Activated CD8-positive, alpha-beta T cell treated with anti-CD3 and anti-CD28 coated beads for 36 hours (primary cell): ENCODE results near the gene CTDSP2. TPM values are rescaled to one million over a fixed set of nuclear protein-coding genes. Genes with fewer than 3 reads are reported as not detected.

Experiments
- ATAC-seq: fragments of 200-7000 bp; cut with Tn5 transposase; one replicate; pipeline ENCODE4 v1.10.0; 2021; ENCODE audit warnings: mild to moderate bottlenecking, moderate library complexity
- CTCF ChIA-PET: fragments of 350-600 bp; sonication (Branson Sonifier 250); formaldehyde crosslinking; loops from one replicate; lab custom pipeline; 2021; ENCODE audit warnings: antibody characterized with exemption; lab: Charles Lee
- POLR2A ChIA-PET: fragments of 350-600 bp; sonication (Branson Sonifier 250); formaldehyde crosslinking; loops from one replicate; lab custom pipeline; 2021; ENCODE audit warnings: antibody characterized with exemption; lab: Charles Lee
- DNase-seq: peaks from one replicate; pipeline ENCODE4 v3.0.0-alpha.2; 2020
- H3K27ac Mint-ChIP-seq: one replicate; pipeline ENCODE4 v1.8.0; 2021; ENCODE audit warnings: mild to moderate bottlenecking, mixed read lengths
- H3K27me3 Mint-ChIP-seq: one replicate; pipeline ENCODE4 v1.8.0; 2021; ENCODE audit warnings: mixed read lengths
- H3K36me3 Mint-ChIP-seq: one replicate; pipeline ENCODE4 v1.8.0; 2021; ENCODE audit warnings: low read depth, mixed read lengths
- H3K4me1 Mint-ChIP-seq: one replicate; pipeline ENCODE4 v1.8.0; 2021; ENCODE audit warnings: low read depth, mixed read lengths
- H3K4me3 Mint-ChIP-seq: one replicate; pipeline ENCODE4 v1.8.0; 2021; ENCODE audit warnings: mild to moderate bottlenecking, moderate library complexity, mixed read lengths
- H3K9me3 Mint-ChIP-seq: one replicate; pipeline ENCODE4 v1.8.0; 2021; ENCODE audit warnings: mixed read lengths
- intact Hi-C: fragments of 100-400 bp; cut with micrococcal nuclease; formaldehyde crosslinking; loops from one replicate; pipeline ENCODE4 v1.10.0; 2022
- total RNA-seq, 2 experiments: library from RNA; stranded (reverse); gene quantifications; one replicate each; pipeline ENCODE4 v1.2.3, GENCODE V29; 2021
- TF ChIP-seq, protein P1 (sequence below): fragments of 200-600 bp; IDR thresholded peaks from one replicate; pipeline ENCODE4 v1.8.0; 2022; ENCODE audit warnings: antibody characterized with exemption, mild to moderate bottlenecking

The CTDSP2 gene
- total RNA-seq, 2 experiments from 2014 or later = 67.1 to 67.2 TPM

GRCh38 chr12:57893431-57894353, 47.2 kb upstream of the CTDSP2 start:
- Mint-ChIP-seq H3K27ac (no peak overlapping the region), H3K36me3 (no peaks in the 10 kb centered on the region), H3K9me3 (no peaks in the 10 kb centered on the region), H3K4me1 (peaks cover 46% of the 10 kb centered on the region), H3K27me3 (peaks cover 1% of the 10 kb centered on the region), H3K4me3 (no peak overlapping the region)
- DNase-seq = no peak
- TF ChIP-seq, protein P1, sequence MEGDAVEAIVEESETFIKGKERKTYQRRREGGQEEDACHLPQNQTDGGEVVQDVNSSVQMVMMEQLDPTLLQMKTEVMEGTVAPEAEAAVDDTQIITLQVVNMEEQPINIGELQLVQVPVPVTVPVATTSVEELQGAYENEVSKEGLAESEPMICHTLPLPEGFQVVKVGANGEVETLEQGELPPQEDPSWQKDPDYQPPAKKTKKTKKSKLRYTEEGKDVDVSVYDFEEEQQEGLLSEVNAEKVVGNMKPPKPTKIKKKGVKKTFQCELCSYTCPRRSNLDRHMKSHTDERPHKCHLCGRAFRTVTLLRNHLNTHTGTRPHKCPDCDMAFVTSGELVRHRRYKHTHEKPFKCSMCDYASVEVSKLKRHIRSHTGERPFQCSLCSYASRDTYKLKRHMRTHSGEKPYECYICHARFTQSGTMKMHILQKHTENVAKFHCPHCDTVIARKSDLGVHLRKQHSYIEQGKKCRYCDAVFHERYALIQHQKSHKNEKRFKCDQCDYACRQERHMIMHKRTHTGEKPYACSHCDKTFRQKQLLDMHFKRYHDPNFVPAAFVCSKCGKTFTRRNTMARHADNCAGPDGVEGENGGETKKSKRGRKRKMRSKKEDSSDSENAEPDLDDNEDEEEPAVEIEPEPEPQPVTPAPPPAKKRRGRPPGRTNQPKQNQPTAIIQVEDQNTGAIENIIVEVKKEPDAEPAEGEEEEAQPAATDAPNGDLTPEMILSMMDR = no peak
- intact Hi-C loops = no loop called here
- ATAC-seq = no peak
- ChIA-PET POLR2A (interaction anchor here (0.8 to 8.9 kb wide), 6 partner anchors 9 to 61 kb away, joined by 3 to 70 read pairs (median 15); partner anchors contain the start of gene CTDSP2), CTCF (interaction anchor here (0.9 to 9.3 kb wide), 4 partner anchors 11 to 58 kb away, joined by 3 to 96 read pairs (median 48); partner anchors contain the start of gene CTDSP2)

- ATAC-seq (no peak), DNase-seq (no peak)
- no peaks in the 10 kb centered on the region for H3K9me3 Mint-ChIP-seq
- TF ChIP-seq, protein P1 = no peak
- CTCF ChIA-PET = interaction anchor here (1.1 to 9.3 kb wide), 3 partner anchors 11 to 57 kb away, joined by 4 to 96 read pairs (median 61); partner anchors contain the start of gene CTDSP2
- POLR2A ChIA-PET = interaction anchor here (5.0 to 8.9 kb wide), 2 partner anchors 9 to 46 kb away, joined by 25 to 70 read pairs; partner anchors contain the start of gene CTDSP2
- peaks cover 1% of the 10 kb centered on the region for H3K27me3 Mint-ChIP-seq
- no peaks in the 10 kb centered on the region for H3K36me3 Mint-ChIP-seq
- peaks cover 41% of the 10 kb centered on the region for H3K4me1 Mint-ChIP-seq
- intact Hi-C loops = no loop called here
- H3K27ac Mint-ChIP-seq = no peak overlapping the region
- no peak overlapping the region for H3K4me3 Mint-ChIP-seq
Measured at GRCh38 chr12:57892232-57892972, 45.9 kb upstream of the CTDSP2 start.

DNA sequence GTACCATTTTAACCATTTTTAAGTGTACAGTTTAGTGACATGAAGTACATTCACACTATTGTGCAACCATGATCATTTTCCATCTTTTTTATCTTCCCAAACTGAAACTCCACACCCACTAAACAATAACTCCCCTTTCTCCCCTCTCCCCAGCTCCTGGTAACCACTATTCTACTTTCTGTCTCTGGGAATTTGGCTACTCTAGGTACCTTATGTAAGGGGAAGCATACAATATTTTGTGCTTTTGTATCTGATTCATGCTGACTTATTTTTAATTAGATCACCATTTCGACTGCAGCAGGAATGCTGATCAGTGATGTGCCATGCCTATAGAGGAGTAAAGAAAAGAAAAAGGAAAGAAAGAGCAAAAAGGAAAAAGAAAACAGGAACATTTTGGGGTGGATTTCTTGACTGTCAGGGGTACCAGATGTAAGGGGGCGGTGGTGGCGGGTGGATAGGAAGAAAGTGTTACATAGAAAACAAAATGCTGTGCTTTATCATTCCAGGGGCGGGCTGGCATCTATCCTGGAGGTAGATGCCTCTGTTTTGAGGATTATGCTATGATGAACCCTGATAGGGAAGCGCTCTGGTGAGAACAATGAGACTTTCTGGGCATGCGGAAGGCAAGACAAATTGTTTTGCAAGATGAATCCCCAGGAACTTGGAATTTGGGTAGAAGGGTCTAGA, 45.2 kb upstream of the CTDSP2 start:
- ChIA-PET POLR2A (interaction anchor here (8.9 kb wide), 1 partner anchor 45 kb away, joined by 70 read pairs; the partner anchor contains the start of gene CTDSP2), CTCF (interaction anchor here (1.1 to 9.3 kb wide), 3 partner anchors 11 to 56 kb away, joined by 4 to 96 read pairs (median 10); no protein-coding TSS in a partner anchor)
- Mint-ChIP-seq H3K9me3 (no peaks in the 10 kb centered on the region), H3K27me3 (peaks cover 1% of the 10 kb centered on the region), H3K36me3 (no peaks in the 10 kb centered on the region), H3K27ac (no peak overlapping the region), H3K4me3 (no peak overlapping the region), H3K4me1 (peaks cover 33% of the 10 kb centered on the region)
- ATAC-seq (no peak), DNase-seq (no peak)
- intact Hi-C loops = no loop called here
- TF ChIP-seq, protein P1 = no peak

GRCh38 chr12:57890191-57891115, 43.9 kb upstream of the CTDSP2 start:
- Mint-ChIP-seq H3K9me3 (no peaks in the 10 kb centered on the region), H3K4me1 (peaks cover 25% of the 10 kb centered on the region), H3K27me3 (peaks cover 1% of the 10 kb centered on the region), H3K27ac (no peak overlapping the region), H3K36me3 (no peaks in the 10 kb centered on the region), H3K4me3 (no peak overlapping the region)
- no peak for DNase-seq
- intact Hi-C loops = no loop called here
- CTCF ChIA-PET = interaction anchor here (2.0 kb wide), 1 partner anchor 14 kb away, joined by 10 read pairs; no protein-coding TSS in a partner anchor
- POLR2A ChIA-PET = interaction anchor here (1.0 to 3.0 kb wide), 2 partner anchors 8 to 44 kb away, joined by 4 to 13 read pairs; partner anchors contain the start of gene CTDSP2
- ATAC-seq = no peak
- TF ChIP-seq, protein P1 = no peak
